ENCODE data around the gene NUDC. TPM values are rescaled to one million over a fixed set of nuclear protein-coding genes. Genes with fewer than 3 reads are reported as not detected.
"Not testable (repeated sequence)": the region's sequence is repeated elsewhere in the genome, so short reads cannot be mapped to it uniquely, and the experiment has no call there.

The NUDC gene
- total and polyA plus RNA-seq, 4 donors, result 39.3 to 77.8 (median 64.4) TPM

GRCh38 chr1:26877326-26877725 is 44.2 kb upstream of the NUDC start:
- H3K27ac ChIP-seq (ENCODE audit: low read depth in 1 of 2, low read length in 1 of 2), result no peak overlapping the region
- no peaks in the 10 kb centered on the region for H3K9me3 ChIP-seq (ENCODE audit: control insufficient read depth in 4 of 4, insufficient read depth in 3 of 4, low read length in 3 of 4)
- H3K4me3 ChIP-seq, result no peak overlapping the region
- DNase-seq, result no peak
- 78 to 86% methylated on average over 2 of the region's 2 CpGs for WGBS, 2 donors
- TF ChIP-seq, protein P1, sequence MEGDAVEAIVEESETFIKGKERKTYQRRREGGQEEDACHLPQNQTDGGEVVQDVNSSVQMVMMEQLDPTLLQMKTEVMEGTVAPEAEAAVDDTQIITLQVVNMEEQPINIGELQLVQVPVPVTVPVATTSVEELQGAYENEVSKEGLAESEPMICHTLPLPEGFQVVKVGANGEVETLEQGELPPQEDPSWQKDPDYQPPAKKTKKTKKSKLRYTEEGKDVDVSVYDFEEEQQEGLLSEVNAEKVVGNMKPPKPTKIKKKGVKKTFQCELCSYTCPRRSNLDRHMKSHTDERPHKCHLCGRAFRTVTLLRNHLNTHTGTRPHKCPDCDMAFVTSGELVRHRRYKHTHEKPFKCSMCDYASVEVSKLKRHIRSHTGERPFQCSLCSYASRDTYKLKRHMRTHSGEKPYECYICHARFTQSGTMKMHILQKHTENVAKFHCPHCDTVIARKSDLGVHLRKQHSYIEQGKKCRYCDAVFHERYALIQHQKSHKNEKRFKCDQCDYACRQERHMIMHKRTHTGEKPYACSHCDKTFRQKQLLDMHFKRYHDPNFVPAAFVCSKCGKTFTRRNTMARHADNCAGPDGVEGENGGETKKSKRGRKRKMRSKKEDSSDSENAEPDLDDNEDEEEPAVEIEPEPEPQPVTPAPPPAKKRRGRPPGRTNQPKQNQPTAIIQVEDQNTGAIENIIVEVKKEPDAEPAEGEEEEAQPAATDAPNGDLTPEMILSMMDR (IDR thresholded peaks at IDR 0.05; ENCODE audit: control extremely low read depth, extremely low read depth), result no peak
- no peaks in the 10 kb centered on the region for H3K27me3 ChIP-seq (ENCODE audit: control insufficient read depth in 3 of 3, insufficient read depth in 3 of 3, low read length in 2 of 3)
- H3K36me3 ChIP-seq (ENCODE audit: control insufficient read depth in 4 of 4, insufficient read depth in 4 of 4, low read length in 4 of 4), result peaks cover 8 to 24% (median 18%) of the 10 kb centered on the region in 4 donors
- peaks cover 0 to 1% (median 0%) of the 10 kb centered on the region in 5 donors for H3K4me1 ChIP-seq (ENCODE audit: control insufficient read depth in 5 of 5, insufficient read depth in 5 of 5, low read length in 5 of 5)
- no peak overlapping the region for H3K9ac ChIP-seq (ENCODE audit: insufficient read depth in 1 of 2, low read length in 2 of 2)
- no peak for ATAC-seq (ENCODE audit: insufficient read depth, low FRiP score)

DNA sequence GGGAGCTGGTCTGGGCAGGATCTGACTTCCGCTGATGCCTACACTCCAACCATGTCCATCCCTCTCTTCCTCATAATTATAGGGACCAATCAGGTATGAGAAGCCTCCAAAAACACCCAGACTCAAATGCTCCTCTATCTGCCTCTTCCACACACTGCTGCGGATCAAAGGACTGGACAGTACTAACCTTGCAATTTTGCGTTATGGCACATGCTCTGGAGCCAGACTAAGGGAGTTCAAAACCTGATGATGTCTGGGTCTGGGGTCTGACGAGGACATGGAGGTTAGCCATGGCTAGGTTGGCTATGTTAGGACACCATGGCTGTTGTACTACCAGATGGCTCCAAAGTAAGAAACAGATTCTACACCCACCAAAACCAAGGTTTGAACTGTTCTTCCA is 41.8 kb upstream of the NUDC start:
- no peak overlapping the region for H3K27ac ChIP-seq (ENCODE audit: low read depth in 1 of 2, low read length in 1 of 2)
- DNase-seq, result no peak
- H3K9ac ChIP-seq (ENCODE audit: insufficient read depth in 1 of 2, low read length in 2 of 2), result no peak overlapping the region
- ATAC-seq (ENCODE audit: insufficient read depth, low FRiP score), result no peak
- TF ChIP-seq, protein P1 (IDR thresholded peaks at IDR 0.05; ENCODE audit: control extremely low read depth, extremely low read depth), result no peak
- peaks cover 0 to 2% (median 0%) of the 10 kb centered on the region in 4 donors for H3K9me3 ChIP-seq (ENCODE audit: control insufficient read depth in 4 of 4, insufficient read depth in 3 of 4, low read length in 3 of 4)
- 94% methylated on average over 4 of the region's 4 CpGs for WGBS, 2 donors
- H3K4me3 ChIP-seq, result no peak overlapping the region
- H3K4me1 ChIP-seq (ENCODE audit: control insufficient read depth in 5 of 5, insufficient read depth in 5 of 5, low read length in 5 of 5), result peaks cover 0 to 1% (median 0%) of the 10 kb centered on the region in 5 donors
- H3K36me3 ChIP-seq (ENCODE audit: control insufficient read depth in 4 of 4, insufficient read depth in 4 of 4, low read length in 4 of 4), result peaks cover 18 to 46% (median 38%) of the 10 kb centered on the region in 4 donors
- no peaks in the 10 kb centered on the region for H3K27me3 ChIP-seq (ENCODE audit: control insufficient read depth in 3 of 3, insufficient read depth in 3 of 3, low read length in 2 of 3)

GRCh38 chr1:26881611-26882010 is 39.9 kb upstream of the NUDC start:
- H3K4me1 ChIP-seq (ENCODE audit: control insufficient read depth in 5 of 5, insufficient read depth in 5 of 5, low read length in 5 of 5); H3K27me3 ChIP-seq (ENCODE audit: control insufficient read depth in 3 of 3, insufficient read depth in 3 of 3, low read length in 2 of 3); ATAC-seq (ENCODE audit: insufficient read depth, low FRiP score); H3K4me3 ChIP-seq; H3K9me3 ChIP-seq (ENCODE audit: control insufficient read depth in 4 of 4, insufficient read depth in 3 of 4, low read length in 3 of 4); DNase-seq; H3K27ac ChIP-seq (ENCODE audit: low read depth in 1 of 2, low read length in 1 of 2); H3K9ac ChIP-seq (ENCODE audit: insufficient read depth in 1 of 2, low read length in 2 of 2): not testable (repeated sequence)
- 86 to 93% methylated on average over 6 of the region's 6 CpGs for WGBS, 2 donors
- H3K36me3 ChIP-seq (ENCODE audit: control insufficient read depth in 4 of 4, insufficient read depth in 4 of 4, low read length in 4 of 4), result peaks cover 26 to 54% (median 50%) of the 10 kb centered on the region in 4 donors

DNA sequence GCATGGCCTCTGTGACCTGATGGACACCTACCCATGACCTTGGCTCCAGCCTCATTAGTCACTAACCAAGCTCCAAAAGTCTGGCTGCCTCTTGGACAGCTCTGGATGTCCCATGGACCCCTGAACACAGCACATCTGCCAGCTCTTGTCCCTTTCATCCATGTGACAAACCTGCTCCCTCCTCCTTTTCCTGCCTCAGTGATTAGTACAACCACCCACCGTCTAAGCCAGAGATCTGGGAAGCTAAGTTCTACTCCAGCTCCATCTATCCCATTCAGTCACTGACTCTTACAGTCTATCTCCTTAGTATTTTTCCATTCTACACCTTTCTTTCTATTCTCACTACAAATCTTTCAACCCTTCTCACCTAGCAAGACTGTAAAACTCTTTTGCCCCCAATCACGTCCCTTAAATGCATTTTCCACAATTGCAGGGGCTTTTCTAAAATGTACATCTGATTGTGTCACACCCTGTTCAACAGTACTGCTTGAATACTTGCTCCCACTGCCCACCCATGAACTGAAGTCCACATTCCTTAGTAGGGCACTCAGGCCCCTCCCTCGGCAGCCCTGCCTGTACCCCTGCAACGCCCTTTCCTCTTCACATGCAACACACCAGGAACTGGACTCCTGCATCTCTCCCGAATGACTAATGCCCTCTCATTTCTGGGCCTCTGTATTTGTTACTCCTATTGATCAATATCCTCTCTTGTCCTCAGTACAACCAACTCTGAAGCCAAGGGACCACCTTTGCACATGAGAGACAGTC is 38.7 kb upstream of the NUDC start:
- H3K36me3 ChIP-seq (ENCODE audit: control insufficient read depth in 4 of 4, insufficient read depth in 4 of 4, low read length in 4 of 4), result peaks cover 26 to 51% (median 47%) of the 10 kb centered on the region in 4 donors
- H3K4me3 ChIP-seq, result no peak overlapping the region
- peaks cover 0 to 1% (median 0%) of the 10 kb centered on the region in 5 donors for H3K4me1 ChIP-seq (ENCODE audit: control insufficient read depth in 5 of 5, insufficient read depth in 5 of 5, low read length in 5 of 5)
- peaks cover 0 to 2% (median 0%) of the 10 kb centered on the region in 4 donors for H3K9me3 ChIP-seq (ENCODE audit: control insufficient read depth in 4 of 4, insufficient read depth in 3 of 4, low read length in 3 of 4)
- DNase-seq (no peak), ATAC-seq (ENCODE audit: insufficient read depth, low FRiP score) (no peak)
- H3K27me3 ChIP-seq (ENCODE audit: control insufficient read depth in 3 of 3, insufficient read depth in 3 of 3, low read length in 2 of 3), result no peaks in the 10 kb centered on the region
- 92% methylated on average over 5 of the region's 5 CpGs for WGBS, 2 donors
- TF ChIP-seq, protein P1 (IDR thresholded peaks at IDR 0.05; ENCODE audit: control extremely low read depth, extremely low read depth), result no peak
- H3K27ac ChIP-seq (ENCODE audit: low read depth in 1 of 2, low read length in 1 of 2), result no peak overlapping the region
- H3K9ac ChIP-seq (ENCODE audit: insufficient read depth in 1 of 2, low read length in 2 of 2), result no peak overlapping the region

Measured in lung (tissue), 12 donors.